B cell (primary cell): Measurements from ENCODE around the gene SS18L1. TPM values are rescaled to one million over a fixed set of nuclear protein-coding genes. Genes with fewer than 3 reads are reported as not detected.
A peak's percentile ranks its signal among the peaks of the same experiment; 100 is the strongest.

Source experiments
- ATAC-seq: fragments of 200-7000 bp; cut with Tn5 transposase; one replicate; pipeline ENCODE4 v1.10.0; 2021; ENCODE audit warnings: low read depth, mild to moderate bottlenecking, moderate number of reproducible peaks, moderate library complexity
- CTCF ChIA-PET: fragments of 350-600 bp; sonication (Branson Sonifier 250); formaldehyde crosslinking; loops from one replicate; lab custom pipeline; 2021; ENCODE audit warnings: antibody characterized with exemption, inconsistent platforms; lab: Charles Lee
- POLR2A ChIA-PET: fragments of 350-600 bp; sonication (Branson Sonifier 250); formaldehyde crosslinking; loops from one replicate; lab custom pipeline; 2021; ENCODE audit warnings: antibody characterized with exemption; lab: Charles Lee
- DNase-seq: peaks from one replicate; pipeline ENCODE4 v3.0.0; 2013
- H2AFZ ChIP-seq: 2 replicates; pipeline ENCODE4 v1.6.1; 2012; ENCODE audit warnings: mild to moderate bottlenecking, low read depth, low read length; ENCODE audit not compliant: insufficient read depth, poor library complexity, severe bottlenecking
- H3K27ac ChIP-seq, 2 donors: 1 replicate in 1 of 2; 2 replicates in 1 of 2; pipeline ENCODE4 v1.5.1; 2012 to 2013; ENCODE audit warnings: low read length in 2 of 2, mild to moderate bottlenecking in 2 of 2, moderate library complexity in 1 of 2
- H3K27me3 ChIP-seq, 4 experiments: fragments of 200-600 bp in 1 of 4; sonication (generic) in 1 of 4; replicated peaks in 1 of 4; 1 replicate in 2 of 4; 2 replicates in 2 of 4; pipeline versions ENCODE4 v1.6.1 to v1.7.0; 2013 to 2016; ENCODE audit warnings: low read length in 3 of 4, mild to moderate bottlenecking in 2 of 4, mixed read lengths in 1 of 4, moderate library complexity in 1 of 4; ENCODE audit not compliant: insufficient read depth in 4 of 4, control insufficient read depth in 3 of 4; ENCODE audit errors: control extremely low read depth in 1 of 4
- H3K36me3 ChIP-seq, 2 experiments: replicated peaks in 1 of 2; 1 replicate in 1 of 2; 2 replicates in 1 of 2; pipeline versions ENCODE4 v1.6.1 to v1.7.1; 2013; ENCODE audit warnings: low read length in 1 of 2; ENCODE audit not compliant: insufficient read depth in 2 of 2, control insufficient read depth in 1 of 2; ENCODE audit errors: control extremely low read depth in 1 of 2, extremely low read depth in 1 of 2
- H3K4me1 ChIP-seq, 2 donors: fragments of 200-600 bp in 1 of 2; sonication (generic) in 1 of 2; 1 replicate in 1 of 2; 2 replicates in 1 of 2; pipeline versions ENCODE4 v1.5.1 to v1.6.1; 2013 to 2017; ENCODE audit warnings: low read length in 2 of 2; ENCODE audit not compliant: control insufficient read depth in 2 of 2, insufficient read depth in 2 of 2
- H3K4me2 ChIP-seq: replicated peaks from 2 replicates; pipeline ENCODE3; 2012; ENCODE audit warnings: mild to moderate bottlenecking, low read depth, low read length; ENCODE audit not compliant: poor library complexity, severe bottlenecking
- H3K4me3 ChIP-seq, 5 experiments: fragments of 200-600 bp in 1 of 5; sonication (generic) in 1 of 5; 1 replicate in 3 of 5; 2 replicates in 2 of 5; pipeline versions ENCODE4 v1.5.1 to v1.7.0; 2011 to 2016; ENCODE audit warnings: low read length in 4 of 5, mild to moderate bottlenecking in 4 of 5, low read depth in 2 of 5, control low read depth in 1 of 5, moderate library complexity in 1 of 5; ENCODE audit not compliant: insufficient read depth in 1 of 5; ENCODE audit errors: control extremely low read depth in 1 of 5, extremely low read depth in 1 of 5
- H3K79me2 ChIP-seq: fragments of 200-600 bp; sonication (generic); one replicate; pipeline ENCODE4 v1.6.0; 2016; ENCODE audit warnings: low read length; ENCODE audit not compliant: control insufficient read depth, insufficient read depth
- H3K9ac ChIP-seq: fragments of 200-600 bp; sonication (generic); 2 replicates; pipeline ENCODE4 v1.6.1; 2017; ENCODE audit warnings: mild to moderate bottlenecking, low read length, moderate library complexity
- H3K9me3 ChIP-seq, 3 donors: one replicate each; pipeline versions ENCODE4 v1.6.1 to v1.7.1; 2013; ENCODE audit warnings: low read length in 2 of 3; ENCODE audit not compliant: control insufficient read depth in 2 of 3, insufficient read depth in 1 of 3; ENCODE audit errors: control extremely low read depth in 1 of 3
- H4K20me1 ChIP-seq: 2 replicates; pipeline ENCODE4 v1.6.0; 2012; ENCODE audit warnings: mild to moderate bottlenecking, low read length; ENCODE audit not compliant: insufficient read depth, control insufficient read depth, poor library complexity, severe bottlenecking
- H3K27ac Mint-ChIP-seq: one replicate; pipeline ENCODE4 v1.8.0; 2021; ENCODE audit warnings: mixed read lengths
- H3K27me3 Mint-ChIP-seq: one replicate; pipeline ENCODE4 v1.8.0; 2021; ENCODE audit warnings: mixed read lengths
- H3K4me1 Mint-ChIP-seq: one replicate; pipeline ENCODE4 v1.8.0; 2021; ENCODE audit warnings: mixed read lengths
- H3K4me3 Mint-ChIP-seq: one replicate; pipeline ENCODE4 v1.8.0; 2021; ENCODE audit warnings: mixed read lengths
- H3K9me3 Mint-ChIP-seq: one replicate; pipeline ENCODE4 v1.8.0; 2022; ENCODE audit warnings: mixed read lengths; ENCODE audit not compliant: insufficient read depth
- EZH2 ChIP-seq: IDR thresholded peaks from 2 replicates; pipeline ENCODE4 v1.6.1; 2012; ENCODE audit warnings: borderline replicate concordance, low read depth, mild to moderate bottlenecking, moderate library complexity, low read length; ENCODE audit not compliant: insufficient read depth, poor library complexity, severe bottlenecking
- WGBS: methylation state at CpG from one replicate; pipeline ENCODE4 v1.1.5; 2013; ENCODE audit warnings: missing lambda C conversion rate; ENCODE audit not compliant: insufficient coverage; 5-methylcytosine and 5-hydroxymethylcytosine counted together
- intact Hi-C: fragments of 100-400 bp; cut with micrococcal nuclease; formaldehyde crosslinking; loops from one replicate; pipeline ENCODE4 v1.10.0; 2022
- polyA plus RNA-seq: library from polyadenylated mRNA; depleted of rRNA; stranded (reverse); fragments of >200 nt; gene quantifications from 2 replicates; pipeline ENCODE4 v1.2.3, GENCODE V29; 2012
- total RNA-seq, 2 donors: library from RNA; stranded (reverse); fragments of 120-200 nt in 1 of 2; gene quantifications; 1 replicate in 1 of 2; 2 replicates in 1 of 2; pipeline versions ENCODE4 v1.2.3 to v1.2.4, GENCODE V29; 2013 to 2022
- TF ChIP-seq, protein P1 (sequence below): fragments of 200-600 bp; IDR thresholded peaks from one replicate; pipeline ENCODE4 v1.8.0; 2022; ENCODE audit warnings: antibody characterized with exemption, mild to moderate bottlenecking

Gene SS18L1
- total and polyA plus RNA-seq, 2 donors (not counting 1 experiment from before 2014, with no cell fraction given): 15.4 to 20.7 TPM

DNA sequence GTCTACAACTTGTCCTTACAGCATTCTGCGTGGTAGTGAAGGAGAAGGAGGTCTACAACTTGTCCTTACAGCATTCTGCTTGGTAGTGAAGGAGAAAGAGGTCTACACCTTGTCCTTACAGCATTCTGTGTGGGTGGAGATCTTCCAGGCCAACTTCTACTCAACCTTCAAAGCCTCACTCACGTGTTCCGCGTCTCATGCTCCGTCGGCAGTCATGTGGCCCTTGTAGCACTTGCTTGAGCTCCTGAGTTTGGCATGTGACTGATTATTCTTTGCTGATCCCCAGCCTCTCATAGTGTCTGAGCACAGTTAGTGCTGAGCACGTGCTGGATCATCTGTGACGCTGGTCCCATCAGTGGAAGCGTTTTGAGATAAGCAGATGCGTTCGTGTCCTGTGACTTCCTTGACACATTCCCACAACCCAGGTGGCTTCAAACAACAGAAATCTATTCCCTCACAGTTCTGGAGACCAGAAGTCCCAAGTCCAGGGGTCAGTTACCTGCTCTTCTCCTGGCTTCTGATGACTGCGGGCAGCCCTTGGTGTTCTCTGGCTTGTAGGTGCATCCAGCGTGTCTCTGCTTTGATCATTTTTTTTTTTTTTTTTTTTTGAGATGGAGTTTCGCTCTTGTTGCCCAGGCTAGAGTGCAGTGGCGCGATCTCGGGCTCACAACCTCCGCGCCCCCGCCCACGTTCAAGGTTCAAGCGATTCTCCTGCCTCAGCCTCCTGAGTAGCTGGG, 2.6 kb downstream of the SS18L1 start:
- Mint-ChIP-seq H3K27me3 (no peaks in the 10 kb centered on the region), H3K4me3 (peak overlapping the region; percentile 88), H3K27ac (peak overlapping the region; percentile 42), H3K4me1 (peaks cover 30% of the 10 kb centered on the region), H3K9me3 (no peaks in the 10 kb centered on the region)
- WGBS: 96% methylated on average over 18 of the region's 22 CpGs
- H3K4me3 ChIP-seq: no peak overlapping the region
- H3K27me3 ChIP-seq: no peaks in the 10 kb centered on the region
- ATAC-seq: no peak
- no peak overlapping the region for H3K4me2 ChIP-seq
- no peak for DNase-seq
- ChIA-PET CTCF (interaction anchor here (1.5 to 1.7 kb wide), 2 partner anchors 12 to 135 kb away, joined by 3 to 4 read pairs; no protein-coding TSS in a partner anchor), POLR2A (no interaction called here)
- no peaks in the 10 kb centered on the region for H3K36me3 ChIP-seq
- no peak overlapping the region for H3K27ac ChIP-seq
- no peaks in the 10 kb centered on the region for H3K9me3 ChIP-seq
- peaks cover 80% of the 10 kb centered on the region for H3K79me2 ChIP-seq
- TF ChIP-seq, protein P1, sequence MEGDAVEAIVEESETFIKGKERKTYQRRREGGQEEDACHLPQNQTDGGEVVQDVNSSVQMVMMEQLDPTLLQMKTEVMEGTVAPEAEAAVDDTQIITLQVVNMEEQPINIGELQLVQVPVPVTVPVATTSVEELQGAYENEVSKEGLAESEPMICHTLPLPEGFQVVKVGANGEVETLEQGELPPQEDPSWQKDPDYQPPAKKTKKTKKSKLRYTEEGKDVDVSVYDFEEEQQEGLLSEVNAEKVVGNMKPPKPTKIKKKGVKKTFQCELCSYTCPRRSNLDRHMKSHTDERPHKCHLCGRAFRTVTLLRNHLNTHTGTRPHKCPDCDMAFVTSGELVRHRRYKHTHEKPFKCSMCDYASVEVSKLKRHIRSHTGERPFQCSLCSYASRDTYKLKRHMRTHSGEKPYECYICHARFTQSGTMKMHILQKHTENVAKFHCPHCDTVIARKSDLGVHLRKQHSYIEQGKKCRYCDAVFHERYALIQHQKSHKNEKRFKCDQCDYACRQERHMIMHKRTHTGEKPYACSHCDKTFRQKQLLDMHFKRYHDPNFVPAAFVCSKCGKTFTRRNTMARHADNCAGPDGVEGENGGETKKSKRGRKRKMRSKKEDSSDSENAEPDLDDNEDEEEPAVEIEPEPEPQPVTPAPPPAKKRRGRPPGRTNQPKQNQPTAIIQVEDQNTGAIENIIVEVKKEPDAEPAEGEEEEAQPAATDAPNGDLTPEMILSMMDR: no peak
- no peak for TF ChIP-seq EZH2
- H3K4me1 ChIP-seq: peaks cover 18 to 21% of the 10 kb centered on the region in 2 donors
- peaks cover 68% of the 10 kb centered on the region for H4K20me1 ChIP-seq
- no peak overlapping the region for H3K9ac ChIP-seq
- intact Hi-C loops: no loop called here
- H2AFZ ChIP-seq: no peak overlapping the region

DNA sequence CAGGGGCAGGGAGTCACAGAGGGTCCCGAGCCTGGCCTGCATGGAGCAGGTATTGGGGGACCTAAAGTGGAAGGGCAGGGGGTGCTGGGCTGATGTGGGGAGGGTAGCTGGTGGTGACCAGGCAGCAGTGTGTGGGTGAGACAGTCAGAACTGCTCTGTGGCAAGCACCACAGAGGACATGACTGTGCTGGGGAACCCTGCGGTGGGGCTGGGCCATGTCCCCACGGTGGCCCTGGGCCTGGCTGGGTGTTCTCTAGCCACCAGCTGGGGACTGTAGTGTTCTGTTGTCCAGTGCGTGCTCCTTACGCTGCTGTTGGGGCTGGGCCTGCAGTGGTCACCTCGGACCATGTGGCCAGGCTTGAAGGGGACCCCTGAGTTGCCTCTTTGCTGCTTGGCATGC, 3.6 kb downstream of the SS18L1 start:
- H3K27ac Mint-ChIP-seq: no peak overlapping the region
- H3K79me2 ChIP-seq: peaks cover 80% of the 10 kb centered on the region
- ATAC-seq (no peak), DNase-seq (no peak)
- H2AFZ ChIP-seq: no peak overlapping the region
- H3K36me3 ChIP-seq: no peaks in the 10 kb centered on the region
- H3K27me3 Mint-ChIP-seq: no peaks in the 10 kb centered on the region
- intact Hi-C loops: no loop called here
- WGBS: 100% methylated on average over 6 of the region's 6 CpGs
- peaks cover 67% of the 10 kb centered on the region for H4K20me1 ChIP-seq
- no peak overlapping the region for H3K4me3 Mint-ChIP-seq
- TF ChIP-seq EZH2: no peak
- TF ChIP-seq, protein P1: no peak
- no peaks in the 10 kb centered on the region for H3K9me3 Mint-ChIP-seq
- peaks cover 9 to 12% of the 10 kb centered on the region in 2 donors for H3K4me1 ChIP-seq
- ChIA-PET POLR2A (no interaction called here), CTCF (no interaction called here)
- H3K27ac ChIP-seq: no peak overlapping the region
- H3K4me3 ChIP-seq: no peak overlapping the region
- H3K4me2 ChIP-seq: no peak overlapping the region
- peaks cover 0 to under 1% (median 0%) of the 10 kb centered on the region in 3 donors for H3K9me3 ChIP-seq
- peaks cover 21% of the 10 kb centered on the region for H3K4me1 Mint-ChIP-seq
- no peaks in the 10 kb centered on the region for H3K27me3 ChIP-seq
- no peak overlapping the region for H3K9ac ChIP-seq
